Mononuclear cell (primary cell): ENCODE results near the gene CDV3. TPM values are rescaled to one million over a fixed set of nuclear protein-coding genes. Genes with fewer than 3 reads are reported as not detected.

ENCODE experiments used
- H3K27me3 ChIP-seq: 2 replicates; pipeline ENCODE4 v1.6.0; 2011; ENCODE audit warnings: low read length, control low read depth; ENCODE audit not compliant: insufficient read depth
- H3K4me1 ChIP-seq: 2 replicates; pipeline ENCODE4 v1.5.1; 2011; ENCODE audit warnings: mild to moderate bottlenecking, low read length, control low read depth; ENCODE audit not compliant: insufficient read depth
- H3K4me3 ChIP-seq: 2 replicates; pipeline ENCODE4 v1.5.1; 2011; ENCODE audit warnings: mild to moderate bottlenecking, low read length, moderate library complexity
- H3K9me3 ChIP-seq: 2 replicates; pipeline ENCODE4 v1.5.1; 2011; ENCODE audit warnings: low read depth, mild to moderate bottlenecking, control low read depth, low read length
- total RNA-seq: library from RNA; depleted of rRNA; stranded (reverse); fragments of >200 nt; gene quantifications from one replicate; pipeline ENCODE4 v1.2.3, GENCODE V29; 2012

The CDV3 gene
- total RNA-seq, 1 donor = 200 TPM

- Histone ChIP-seq H3K27me3 (no peaks in the 10 kb centered on the region), H3K9me3 (no peaks in the 10 kb centered on the region), H3K4me3 (no peak overlapping the region), H3K4me1 (peaks cover 75% of the 10 kb centered on the region)
These were observed 2.7 kb downstream of the CDV3 start for GRCh38 chr3:133576169-133576568.

- Histone ChIP-seq H3K27me3 (no peaks in the 10 kb centered on the region), H3K4me1 (peaks cover 64% of the 10 kb centered on the region), H3K4me3 (no peak overlapping the region), H3K9me3 (no peaks in the 10 kb centered on the region)
These were observed 5.2 kb downstream of the CDV3 start for GRCh38 chr3:133578548-133579191.

- H3K27me3 ChIP-seq = no peaks in the 10 kb centered on the region
- H3K4me1 ChIP-seq = peaks cover 27% of the 10 kb centered on the region
- no peak overlapping the region for H3K4me3 ChIP-seq
- no peaks in the 10 kb centered on the region for H3K9me3 ChIP-seq
These were observed 9.9 kb downstream of the CDV3 start for GRCh38 chr3:133583396-133583795.

- H3K9me3 ChIP-seq = no peaks in the 10 kb centered on the region
These were observed 14.5 kb downstream of the CDV3 start for GRCh38 chr3:133588035-133588434.

GRCh38 chr3:133588784-133589465 is 15.4 kb downstream of the CDV3 start:
- no peak overlapping the region for H3K4me3 ChIP-seq

More at GRCh38 chr3:133588035-133588434, 14.5 kb downstream of the CDV3 start:
- Histone ChIP-seq H3K27me3 (no peaks in the 10 kb centered on the region), H3K4me3 (no peak overlapping the region), H3K4me1 (no peaks in the 10 kb centered on the region)

GRCh38 chr3:133589503-133589902 is 16.0 kb downstream of the CDV3 start:
- no peaks in the 10 kb centered on the region for H3K27me3 ChIP-seq
- H3K4me3 ChIP-seq = no peak overlapping the region
- no peaks in the 10 kb centered on the region for H3K9me3 ChIP-seq
- H3K4me1 ChIP-seq = no peaks in the 10 kb centered on the region

More at GRCh38 chr3:133588784-133589465, 15.4 kb downstream of the CDV3 start:
- H3K27me3 ChIP-seq = no peaks in the 10 kb centered on the region
- no peaks in the 10 kb centered on the region for H3K4me1 ChIP-seq
- no peaks in the 10 kb centered on the region for H3K9me3 ChIP-seq

GRCh38 chr3:133591271-133591742 is 17.8 kb downstream of the CDV3 start:
- Histone ChIP-seq H3K9me3 (no peaks in the 10 kb centered on the region), H3K4me3 (no peak overlapping the region), H3K27me3 (no peaks in the 10 kb centered on the region), H3K4me1 (no peaks in the 10 kb centered on the region)

- no peaks in the 10 kb centered on the region for H3K9me3 ChIP-seq
- no peaks in the 10 kb centered on the region for H3K4me1 ChIP-seq
- H3K4me3 ChIP-seq = no peak overlapping the region
- H3K27me3 ChIP-seq = no peaks in the 10 kb centered on the region
These were observed 19.4 kb downstream of the CDV3 start for GRCh38 chr3:133592843-133593242.

- no peaks in the 10 kb centered on the region for H3K27me3 ChIP-seq
- no peak overlapping the region for H3K4me3 ChIP-seq
- H3K4me1 ChIP-seq = no peaks in the 10 kb centered on the region
- H3K9me3 ChIP-seq = no peaks in the 10 kb centered on the region
These were observed 19.8 kb downstream of the CDV3 start for GRCh38 chr3:133593243-133593642.

GRCh38 chr3:133595341-133595740 is 21.9 kb downstream of the CDV3 start:
- no peaks in the 10 kb centered on the region for H3K4me1 ChIP-seq
- H3K9me3 ChIP-seq = no peaks in the 10 kb centered on the region
- no peak overlapping the region for H3K4me3 ChIP-seq
- H3K27me3 ChIP-seq = no peaks in the 10 kb centered on the region

- no peak overlapping the region for H3K4me3 ChIP-seq
- no peaks in the 10 kb centered on the region for H3K9me3 ChIP-seq
- no peaks in the 10 kb centered on the region for H3K27me3 ChIP-seq
- no peaks in the 10 kb centered on the region for H3K4me1 ChIP-seq
These were observed 24.9 kb downstream of the CDV3 start for GRCh38 chr3:133598405-133598804.

- no peaks in the 10 kb centered on the region for H3K27me3 ChIP-seq
- no peaks in the 10 kb centered on the region for H3K4me1 ChIP-seq
- no peak overlapping the region for H3K4me3 ChIP-seq
- H3K9me3 ChIP-seq = no peaks in the 10 kb centered on the region
These were observed 25.8 kb downstream of the CDV3 start for GRCh38 chr3:133599280-133599679.

- Histone ChIP-seq H3K27me3 (no peaks in the 10 kb centered on the region), H3K4me3 (no peak overlapping the region), H3K4me1 (no peaks in the 10 kb centered on the region), H3K9me3 (no peaks in the 10 kb centered on the region)
These were observed 27.1 kb downstream of the CDV3 start for GRCh38 chr3:133600572-133601081.

GRCh38 chr3:133606342-133606741 is 32.9 kb downstream of the CDV3 start:
- H3K4me3 ChIP-seq = no peak overlapping the region

GRCh38 chr3:133606902-133607301 is 33.4 kb downstream of the CDV3 start:
- no peak overlapping the region for H3K4me3 ChIP-seq
- no peaks in the 10 kb centered on the region for H3K4me1 ChIP-seq
- H3K9me3 ChIP-seq = no peaks in the 10 kb centered on the region
- no peaks in the 10 kb centered on the region for H3K27me3 ChIP-seq

More at GRCh38 chr3:133606342-133606741, 32.9 kb downstream of the CDV3 start:
- Histone ChIP-seq H3K4me1 (no peaks in the 10 kb centered on the region), H3K27me3 (no peaks in the 10 kb centered on the region), H3K9me3 (no peaks in the 10 kb centered on the region)
